HCT116 (cell line): Measurements from ENCODE around the gene LYSET. TPM values are rescaled to one million over a fixed set of nuclear protein-coding genes. Genes with fewer than 3 reads are reported as not detected.

Experiments used
- ATAC-seq: fragments of 200-7000 bp; cut with Tn5 transposase; 2 replicates; pipeline ENCODE4 v1.9.1; 2020; ENCODE audit warnings: mild to moderate bottlenecking, moderate library complexity
- BruUV-seq: library from RNA; stranded (reverse); fragments of 400-500 nt; replicated peaks from 2 replicates; lab custom pipeline; 2021; lab: Mats Ljungman, UMichigan
- CTCF ChIA-PET: fragments of 300-600 bp; sonication (Branson Sonifier 250); formaldehyde crosslinking; loops from one replicate; lab custom pipeline; 2021; ENCODE audit warnings: antibody characterized with exemption; lab: Charles Lee
- POLR2A ChIA-PET: fragments of 300-600, 350-600 bp; sonication (Branson Sonifier 250); formaldehyde crosslinking; loops from one replicate; lab custom pipeline; 2021; ENCODE audit warnings: antibody characterized with exemption; lab: Charles Lee
- RAD21 ChIA-PET, 2 experiments: fragments of 300-600 bp; sonication (Branson Sonifier 250); formaldehyde crosslinking; loops; one replicate each; lab custom pipeline; 2023; ENCODE audit warnings: low total read pairs in 2 of 2; ENCODE audit not compliant: uncharacterized antibody in 2 of 2, unreplicated experiment in 2 of 2, low non-redundant PET in 1 of 2; lab: Charles Lee
- DNase-seq: peaks from one replicate; pipeline ENCODE4 v3.0.0-alpha.2; 2010; ENCODE audit warnings: low read depth, low spot score
- H2AFZ ChIP-seq: fragments of 200-600 bp; shearing (Covaris generic), sonication (generic); 2 replicates; pipeline ENCODE4 v1.6.1; 2017; ENCODE audit warnings: low read depth, mixed run types, mixed read lengths, antibody characterized with exemption, low read length; ENCODE audit not compliant: poor library complexity, severe bottlenecking
- H3K27ac ChIP-seq: 2 replicates; pipeline ENCODE4 v1.5.1; 2012; ENCODE audit warnings: low read depth, low read length
- H3K27me3 ChIP-seq: fragments of 200-600 bp; sonication (generic); 2 replicates; pipeline ENCODE4 v1.6.1; 2016; ENCODE audit warnings: mixed run types, low read length, mixed read lengths; ENCODE audit not compliant: insufficient read depth
- H3K36me3 ChIP-seq, 2 experiments: fragments of 200-500 bp in 1 of 2; fragments of 200-600 bp in 1 of 2; sonication (Bioruptor generic) in 1 of 2; sonication (generic) in 1 of 2; 2 replicates each; pipeline versions ENCODE4 v1.5.1 to v1.6.1; 2014 to 2016; ENCODE audit warnings: low read length in 2 of 2, inconsistent platforms in 1 of 2, mixed read lengths in 1 of 2, mixed run types in 1 of 2; ENCODE audit not compliant: insufficient read depth in 2 of 2, control insufficient read depth in 1 of 2
- H3K4me1 ChIP-seq, 2 experiments: fragments of 200-600 bp in 1 of 2; sonication (generic) in 1 of 2; 2 replicates each; pipeline versions ENCODE4 v1.5.1 to v1.6.1; 2012 to 2017; ENCODE audit warnings: low read length in 2 of 2, inconsistent platforms in 1 of 2, mild to moderate bottlenecking in 1 of 2, mixed read lengths in 1 of 2, mixed run types in 1 of 2, moderate library complexity in 1 of 2; ENCODE audit not compliant: insufficient read depth in 2 of 2, control insufficient read depth in 1 of 2
- H3K4me2 ChIP-seq: fragments of 200-600 bp; sonication (generic); 2 replicates; pipeline ENCODE4 v1.6.1; 2017; ENCODE audit warnings: mixed run types, low read length, mixed read lengths
- H3K4me3 ChIP-seq, 2 experiments: fragments of 200-600 bp in 1 of 2; sonication (generic) in 1 of 2; replicated peaks in 1 of 2; 2 replicates each; pipeline ENCODE4 v1.5.1; 2011 to 2016; ENCODE audit warnings: low read length in 2 of 2, control low read depth in 1 of 2, low read depth in 1 of 2, mild to moderate bottlenecking in 1 of 2, mixed read lengths in 1 of 2, mixed run types in 1 of 2
- H3K79me2 ChIP-seq: fragments of 200-600 bp; sonication (generic); 2 replicates; pipeline ENCODE4 v1.6.1; 2017; ENCODE audit warnings: mild to moderate bottlenecking, mixed run types, low read length, moderate library complexity, mixed read lengths; ENCODE audit not compliant: insufficient read depth
- H3K9ac ChIP-seq: fragments of 200-600 bp; sonication (generic); 2 replicates; pipeline ENCODE4 v1.6.1; 2016; ENCODE audit warnings: low read length, mixed read lengths
- H3K9me2 ChIP-seq: fragments of 200-600 bp; sonication (generic), shearing (Covaris generic); 2 replicates; pipeline ENCODE4 v1.6.1; 2017; ENCODE audit warnings: mixed run types, mild to moderate bottlenecking, moderate library complexity; ENCODE audit not compliant: insufficient read depth
- H3K9me3 ChIP-seq, 2 experiments: fragments of 200-500 bp in 1 of 2; fragments of 200-600 bp in 1 of 2; sonication (Bioruptor generic) in 1 of 2; sonication (generic) in 1 of 2; 2 replicates each; pipeline ENCODE4 v1.6.1; 2014 to 2017; ENCODE audit warnings: low read length in 2 of 2, mixed read lengths in 2 of 2, inconsistent platforms in 1 of 2, low read depth in 1 of 2, mild to moderate bottlenecking in 1 of 2, mixed run types in 1 of 2, moderate library complexity in 1 of 2; ENCODE audit not compliant: control insufficient read depth in 1 of 2, insufficient read depth in 1 of 2
- H4K20me1 ChIP-seq: fragments of 200-600 bp; sonication (generic), shearing (Covaris generic); 2 replicates; pipeline ENCODE4 v1.6.1; 2017; ENCODE audit warnings: mixed run types, mild to moderate bottlenecking, moderate library complexity; ENCODE audit not compliant: insufficient read depth
- ATF3 ChIP-seq: IDR thresholded peaks from 2 replicates; pipeline ENCODE4 v1.6.1; 2012
- CEBPB ChIP-seq: IDR thresholded peaks from 2 replicates; pipeline ENCODE4 v1.6.1; 2012; ENCODE audit warnings: low read depth
- EGR1 ChIP-seq: IDR thresholded peaks from 2 replicates; pipeline ENCODE4 v1.6.1; 2012; ENCODE audit warnings: low read depth
- ELF1 ChIP-seq: IDR thresholded peaks from 2 replicates; pipeline ENCODE4 v1.6.1; 2012; ENCODE audit warnings: low read depth, borderline replicate concordance
- EZH2phosphoT487 ChIP-seq: fragments of 200-600 bp; IDR thresholded peaks from 2 replicates; pipeline ENCODE4 v1.6.1; 2018; ENCODE audit warnings: antibody characterized with exemption, borderline replicate concordance
- FOSL1 ChIP-seq: IDR thresholded peaks from 2 replicates; pipeline ENCODE4 v1.6.1; 2012; ENCODE audit warnings: low read depth
- POLR2A ChIP-seq: IDR thresholded peaks from 2 replicates; pipeline ENCODE4 v1.7.0; 2011; ENCODE audit warnings: borderline replicate concordance; ENCODE audit not compliant: insufficient read depth, insufficient read length; ENCODE audit errors: extremely low read depth
- POLR2AphosphoS5 ChIP-seq: IDR thresholded peaks from 2 replicates; pipeline ENCODE4 v1.6.1; 2011; ENCODE audit warnings: mild to moderate bottlenecking, low read depth, low read length, moderate library complexity
- RAD21 ChIP-seq: IDR thresholded peaks from 2 replicates; pipeline ENCODE4 v1.6.1; 2012; ENCODE audit warnings: low read depth, mild to moderate bottlenecking
- REST ChIP-seq: IDR thresholded peaks from 2 replicates; pipeline ENCODE4 v1.6.1; 2012; ENCODE audit warnings: low read depth
- SIN3A ChIP-seq: IDR thresholded peaks from 2 replicates; pipeline ENCODE4 v1.6.1; 2012; ENCODE audit warnings: low read depth
- TCF7L2 ChIP-seq: IDR thresholded peaks from 2 replicates; pipeline ENCODE4 v1.7.0; 2011; ENCODE audit warnings: borderline replicate concordance, inconsistent platforms; ENCODE audit not compliant: insufficient read depth, insufficient read length; ENCODE audit errors: extremely low read depth
- ZFX ChIP-seq: fragments of 450-650 bp; IDR thresholded peaks from 2 replicates; pipeline ENCODE4 v1.6.1; 2017
- ZNF274 ChIP-seq: fragments of 200-500 bp; sonication (Bioruptor generic); IDR thresholded peaks from 2 replicates; pipeline ENCODE4 v1.6.1; 2014; ENCODE audit warnings: mild to moderate bottlenecking, low read depth, low read length, inconsistent platforms
- intact Hi-C: fragments of 100-400 bp; cut with micrococcal nuclease; formaldehyde crosslinking; loops from 2 replicates; pipeline ENCODE4 v1.10.0; 2022
- total RNA-seq: library from RNA; stranded (reverse); gene quantifications from one replicate; pipeline ENCODE4 v1.2.1, GENCODE V29; 2021; ENCODE audit not compliant: unreplicated experiment

LYSET gene
- total RNA-seq, 1 experiment from 2014 or later, result 19.5 TPM

- no peak for TF ChIP-seq ZNF274
These were observed 43.4 kb downstream of the LYSET start (continued) for GRCh38 chr14:93228550-93228949.

- TF ChIP-seq ZFX (no peak), ELF1 (no peak), POLR2A (no peak), CEBPB (no peak), ZNF274 (no peak), EZH2phosphoT487 (no peak), FOSL1 (no peak), SIN3A (no peak), ATF3 (no peak), RAD21 (no peak), TCF7L2 (no peak), POLR2AphosphoS5 (no peak), REST (no peak), EGR1 (no peak)
- Histone ChIP-seq H4K20me1 (no peaks in the 10 kb centered on the region), H3K9ac (no peak overlapping the region), H3K4me2 (no peak overlapping the region), H3K27ac (no peak overlapping the region), H3K9me2 (no peaks in the 10 kb centered on the region), H3K27me3 (no peaks in the 10 kb centered on the region), H2AFZ (no peak overlapping the region), H3K36me3 (peaks cover 8 to 13% of the 10 kb centered on the region in 2 experiments; a peak in 3 of 4 replicates), H3K4me1 (no peaks in the 10 kb centered on the region; a peak in 1 of 4 replicates), H3K4me3 (no peak overlapping the region), H3K79me2 (no peaks in the 10 kb centered on the region), H3K9me3 (no peaks in the 10 kb centered on the region)
- DNase-seq, result no peak
- CTCF ChIA-PET, result no interaction called here
- POLR2A ChIA-PET, result no interaction called here
- RAD21 ChIA-PET, result no interaction called here
- intact Hi-C loops, result no loop called here
- BruUV-seq, result no TSS peak
- ATAC-seq, result no peak
These were observed 45.4 kb downstream of the LYSET start for GRCh38 chr14:93230539-93230938.
